SK-N-MC (cell line): ENCODE results near the gene SAMD8.

Experiments used
- EZH2 ChIP-seq: fragments of 200-600 bp; sonication (generic); IDR thresholded peaks from one replicate; pipeline ENCODE4 v1.6.1; 2017; ENCODE audit warnings: antibody characterized with exemption
- FOXP2 ChIP-seq: optimal IDR thresholded peaks from 2 replicates; pipeline ENCODE3; 2011; ENCODE audit warnings: mild to moderate bottlenecking, moderate library complexity; ENCODE audit not compliant: insufficient read depth; ENCODE audit errors: extremely low read length, control extremely low read depth
- POLR2AphosphoS5 ChIP-seq: IDR thresholded peaks from 2 replicates; pipeline ENCODE4 v1.6.1; 2012; ENCODE audit warnings: mild to moderate bottlenecking, low read depth, low read length, borderline replicate concordance

DNA sequence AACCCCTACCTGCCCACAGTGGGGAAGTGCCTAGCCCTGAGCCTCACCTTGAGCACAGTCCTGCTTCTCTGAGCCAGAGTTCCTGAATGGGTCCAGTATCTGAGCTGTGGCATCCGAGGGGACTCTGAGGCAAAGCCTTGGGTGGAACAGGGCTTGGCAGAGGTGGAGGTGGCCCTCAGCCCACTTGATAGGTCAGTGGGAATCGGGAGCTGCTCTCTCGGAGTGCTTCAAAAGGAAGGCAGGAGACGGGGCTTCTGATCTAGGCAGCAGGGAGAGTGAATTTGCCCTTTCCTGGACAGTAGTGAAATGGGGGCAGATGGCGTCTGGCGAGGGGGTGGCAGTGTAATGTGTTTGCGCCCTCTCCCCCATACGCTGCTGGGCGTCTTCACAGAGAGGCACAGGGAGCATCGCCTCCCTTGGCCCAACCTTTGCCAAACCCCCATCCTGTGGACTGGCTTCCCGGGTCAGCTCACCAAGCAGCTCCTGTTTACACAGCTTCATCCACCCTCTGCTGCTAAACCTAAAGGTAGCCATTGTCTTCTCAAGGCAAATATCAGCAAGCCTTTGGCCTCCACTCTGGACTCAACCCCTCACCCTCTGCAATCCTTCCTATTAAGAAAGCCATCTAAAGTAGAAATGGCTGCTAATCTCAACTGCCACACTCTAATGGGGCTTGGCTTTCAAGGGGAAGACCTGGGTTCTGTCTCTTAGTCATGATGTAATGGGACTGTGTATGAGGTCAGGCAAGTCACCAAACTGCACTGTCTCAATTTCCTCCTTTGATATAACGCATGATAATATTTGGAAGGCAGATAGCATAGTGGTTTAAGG, 78.0 kb downstream of the SAMD8 start:
- TF ChIP-seq POLR2AphosphoS5 (no peak), FOXP2 (no peak), EZH2 (no peak)
